NCI-H524 treated with DMSO at 0.1 percent for 48 hours (cell line): ENCODE results near the gene ELSPBP1.
"Not testable (repeated sequence)": the region's sequence is repeated elsewhere in the genome, so short reads cannot be mapped to it uniquely, and the experiment has no call there.

ENCODE experiments used
- DNase-seq: peaks from one replicate; lab custom pipeline; 2025; lab: John Stamatoyannopoulos, UW

Gene ELSPBP1

GRCh38 chr19:47994209-47994802, at the start of gene ELSPBP1:
Gene ELSPBP1 (plus strand): TSS chr19:47994632. CDS start chr19:48008668, 14,036 bp downstream.
- no peak for DNase-seq

DNA sequence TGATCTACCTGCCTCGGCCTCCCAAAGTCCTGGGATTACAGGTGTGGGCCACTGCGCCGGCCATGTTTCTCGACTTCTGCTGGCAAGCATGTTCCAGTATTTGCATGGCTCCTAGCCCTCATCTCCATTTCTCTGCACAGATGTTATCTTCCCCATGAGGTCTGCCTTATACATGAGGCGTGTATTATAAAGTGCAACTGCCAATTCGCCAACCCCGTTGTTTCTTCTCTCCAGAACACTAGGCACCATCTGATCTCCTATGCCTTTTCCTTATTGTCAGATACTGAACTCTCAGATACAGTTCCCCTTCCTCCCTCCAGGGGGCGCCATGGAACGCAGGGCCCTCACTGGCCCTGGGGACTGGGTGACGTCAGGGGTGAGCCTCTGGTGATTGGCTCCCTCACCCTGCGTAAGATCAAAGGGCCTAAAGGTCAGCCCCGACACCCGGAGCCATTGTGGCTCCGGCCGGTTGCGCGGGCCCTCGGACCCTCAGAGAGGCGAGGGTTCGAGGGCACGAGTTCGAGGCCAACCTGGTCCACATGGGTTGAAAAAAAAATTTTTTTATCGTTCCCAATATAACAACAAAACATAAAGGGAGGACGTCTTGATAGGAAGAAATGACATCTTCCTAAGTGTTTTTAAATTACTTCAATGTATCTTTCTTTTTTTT, 44.4 kb upstream of the ELSPBP1 start:
- not testable (repeated sequence) for DNase-seq

DNA sequence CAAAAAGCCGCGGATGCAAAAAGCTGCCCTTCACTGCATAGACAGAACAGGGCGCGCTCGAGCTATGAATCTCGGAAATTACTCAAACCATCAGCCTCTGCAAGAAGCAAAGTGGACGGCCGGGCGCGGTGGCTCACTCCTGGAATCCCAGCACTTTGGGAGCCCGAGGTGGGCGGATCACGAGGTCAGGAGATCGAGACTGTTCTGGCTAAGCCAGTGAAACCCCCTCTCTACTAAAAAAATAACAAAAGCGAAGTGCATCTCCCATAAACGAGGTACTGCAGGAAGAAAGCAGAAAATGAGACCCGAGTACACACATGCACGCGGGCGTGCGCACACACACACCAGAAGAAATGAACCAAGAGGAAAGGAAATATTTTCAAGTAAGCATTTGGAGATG, 42.3 kb upstream of the ELSPBP1 start:
- DNase-seq: not testable (repeated sequence)

GRCh38 chr19:47955936-47956335, 38.5 kb upstream of the ELSPBP1 start:
- not testable (repeated sequence) for DNase-seq

- DNase-seq: no peak
Observed at GRCh38 chr19:47973529-47973928, 20.9 kb upstream of the ELSPBP1 start.

- no peak for DNase-seq
Observed at GRCh38 chr19:47991191-47991808, 3.1 kb upstream of the ELSPBP1 start.

DNA sequence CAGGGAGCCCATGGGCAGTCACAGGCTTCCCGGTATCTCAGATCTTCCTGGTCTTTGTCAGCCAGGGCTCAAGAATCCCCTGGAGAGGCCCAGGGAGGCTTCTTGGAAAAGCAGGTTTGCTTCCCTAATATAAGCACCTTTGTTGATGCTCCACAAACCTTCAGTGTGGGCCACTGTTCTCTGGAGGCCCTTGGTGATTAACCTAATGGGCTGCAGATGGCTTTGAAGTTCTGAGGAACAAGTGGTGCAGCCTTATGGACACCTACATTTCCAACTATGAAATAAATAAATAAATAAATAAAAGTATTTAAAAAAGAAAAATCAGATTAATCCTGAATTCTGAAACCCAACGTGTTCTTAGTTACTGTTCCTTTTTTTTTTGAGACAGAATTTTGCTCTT, 2.4 kb upstream of the ELSPBP1 start, which contains the start of gene BSPH1:
TSS of gene BSPH1 (minus strand) at position 101 of the 400 bp plus-strand sequence. CDS start at position 12, 89 bp downstream.
- no peak for DNase-seq

- no peak for DNase-seq
Observed at GRCh38 chr19:47996230-47996727, 1.8 kb downstream of the ELSPBP1 start.

DNA sequence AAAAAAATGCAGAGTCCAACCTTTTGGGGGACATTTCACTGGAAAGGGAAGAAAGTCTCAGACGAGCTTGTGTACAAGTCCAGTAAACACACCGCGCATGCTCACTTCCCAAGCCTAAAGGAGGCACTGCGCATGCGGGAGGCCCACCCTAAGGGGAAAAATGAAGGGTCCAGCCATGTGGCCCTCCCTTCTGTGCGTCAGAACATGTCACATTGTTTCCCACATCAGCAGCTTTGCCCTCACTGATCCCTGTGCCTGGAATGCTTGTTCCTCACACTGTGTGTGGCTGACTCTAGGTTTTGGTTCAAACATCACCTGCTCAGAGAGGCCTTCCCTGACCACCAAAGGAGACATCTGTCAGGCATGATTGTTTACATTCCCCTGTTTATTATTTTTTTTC, 4.4 kb downstream of the ELSPBP1 start:
- no peak for DNase-seq

DNA sequence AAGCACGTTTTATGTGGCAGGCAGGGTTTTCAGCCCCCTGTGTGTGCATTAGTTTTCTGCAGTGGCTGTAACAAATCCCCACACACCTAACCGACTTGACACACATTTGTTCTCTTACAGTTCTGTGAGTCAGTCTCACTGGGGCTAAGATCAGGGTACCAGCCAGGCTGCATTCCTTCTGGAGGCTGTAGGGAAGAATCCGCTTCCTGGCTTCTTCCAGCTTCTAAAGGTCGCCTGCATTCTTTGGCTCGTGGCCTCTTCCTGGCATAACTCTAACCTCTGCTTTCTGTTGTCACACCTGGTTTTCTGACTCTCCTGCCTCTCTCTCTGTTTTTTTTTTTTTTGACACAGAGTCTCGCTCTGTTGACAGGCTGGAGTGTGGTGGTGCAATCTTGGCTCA, 6.4 kb downstream of the ELSPBP1 start:
- DNase-seq: no peak

- DNase-seq: no peak
Observed at GRCh38 chr19:48004236-48004635, 9.8 kb downstream of the ELSPBP1 start.

GRCh38 chr19:48006762-48007161, 12.3 kb downstream of the ELSPBP1 start:
- no peak for DNase-seq

GRCh38 chr19:48010932-48011758, 16.7 kb downstream of the ELSPBP1 start:
- no peak for DNase-seq

- no peak for DNase-seq
Observed at GRCh38 chr19:48020686-48021085, 26.3 kb downstream of the ELSPBP1 start.

GRCh38 chr19:48023011-48023410, 28.6 kb downstream of the ELSPBP1 start:
- no peak for DNase-seq

DNA sequence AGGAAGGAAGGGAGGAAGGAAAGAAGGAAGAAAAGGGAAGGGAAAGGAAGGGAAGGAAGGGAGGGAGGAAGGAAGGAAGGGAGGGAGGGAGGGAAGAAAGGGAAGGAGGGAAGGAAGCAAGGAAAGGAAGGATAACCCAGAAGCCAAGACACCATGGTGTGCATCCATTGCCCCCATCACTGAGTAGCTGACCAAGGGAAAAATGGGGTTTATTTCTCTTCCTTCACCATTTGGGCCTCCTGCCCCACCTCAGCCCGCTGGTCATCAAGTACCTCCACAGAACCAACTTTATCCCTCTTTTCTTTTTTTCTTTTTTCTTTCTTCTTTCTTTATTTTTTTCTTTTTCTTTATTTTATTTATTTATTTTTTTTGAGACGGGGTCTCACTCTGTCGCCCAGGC, 29.1 kb downstream of the ELSPBP1 start:
- DNase-seq: no peak

DNA sequence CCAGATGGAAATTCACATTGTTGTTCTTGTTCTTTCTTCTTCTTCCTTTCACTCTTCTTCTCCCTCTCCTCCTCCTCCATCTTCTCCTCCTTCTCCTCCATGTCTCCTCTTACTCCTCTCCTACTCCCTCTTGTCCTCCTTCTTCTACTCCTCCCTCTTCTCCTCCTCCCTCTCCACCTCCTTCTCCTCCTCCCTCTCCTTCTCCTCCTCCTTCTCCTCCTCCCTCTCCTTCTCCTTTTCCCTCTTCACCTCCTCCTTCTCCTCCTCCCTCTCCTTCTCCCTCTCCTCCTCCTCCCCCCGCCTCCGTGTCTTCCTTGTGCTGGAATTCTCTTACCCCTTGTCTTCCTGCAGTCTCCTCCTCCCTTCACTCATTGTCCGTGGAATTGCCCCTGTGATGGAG, 31.0 kb downstream of the ELSPBP1 start:
- DNase-seq: no peak

DNA sequence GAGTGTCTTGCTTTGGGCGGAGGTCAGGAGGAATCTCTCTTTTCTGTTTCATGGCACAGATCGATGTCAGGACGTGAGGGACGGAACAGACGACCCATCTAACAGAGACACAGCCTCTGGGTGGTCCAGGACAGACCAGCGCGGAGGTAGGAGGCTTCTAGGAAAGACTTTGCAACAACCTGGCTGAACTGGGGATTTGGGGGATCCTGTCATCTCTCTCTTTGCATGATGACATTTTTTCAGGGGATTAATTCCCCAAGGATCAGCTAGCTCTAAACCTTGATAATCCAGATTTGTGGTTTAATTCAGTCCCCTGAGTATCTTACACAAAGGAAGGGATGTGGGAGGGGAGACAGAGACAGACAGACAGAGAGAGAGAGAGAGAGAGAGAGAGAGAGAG, 35.0 kb downstream of the ELSPBP1 start:
- no peak for DNase-seq

DNA sequence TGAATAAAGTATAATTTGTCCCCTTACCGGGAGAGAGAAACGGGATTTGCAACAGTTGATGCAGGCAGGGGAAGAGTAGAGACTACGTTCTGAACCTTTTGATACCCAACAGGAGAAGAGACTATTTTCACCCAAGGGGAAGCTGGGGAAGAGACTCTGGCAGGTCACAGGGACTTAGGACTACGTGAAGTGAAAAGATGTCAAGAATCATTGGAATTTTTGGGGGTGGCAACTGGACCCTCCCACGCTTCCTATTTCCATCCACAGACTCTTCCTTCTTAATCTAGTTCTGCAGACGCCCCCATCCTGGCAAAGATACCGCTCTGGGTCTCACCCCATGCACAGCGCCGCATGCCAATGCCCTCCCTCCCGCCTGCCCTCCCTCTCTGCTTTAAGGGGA, 35.6 kb downstream of the ELSPBP1 start:
- no peak for DNase-seq

- DNase-seq: no peak
Observed at GRCh38 chr19:48033604-48034003, 39.2 kb downstream of the ELSPBP1 start.

DNA sequence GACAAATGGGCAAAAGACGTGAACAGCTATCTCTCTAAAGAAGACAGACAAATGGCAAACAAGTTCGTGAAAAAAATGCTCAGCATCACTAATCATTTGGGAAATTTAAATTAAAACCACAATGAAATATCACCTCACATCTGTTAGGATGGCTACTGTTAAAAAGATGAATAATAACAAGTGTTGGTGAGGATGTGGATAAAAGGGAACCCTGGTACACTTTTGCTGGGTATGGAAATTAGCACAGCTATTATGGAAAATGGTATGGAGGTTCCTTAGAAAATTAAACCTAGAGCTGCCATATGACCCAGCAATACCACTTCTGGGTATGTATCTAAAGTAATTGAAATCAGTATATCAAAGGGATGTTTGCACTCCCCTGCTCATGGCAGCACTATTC, 42.3 kb downstream of the ELSPBP1 start:
- DNase-seq: no peak

DNA sequence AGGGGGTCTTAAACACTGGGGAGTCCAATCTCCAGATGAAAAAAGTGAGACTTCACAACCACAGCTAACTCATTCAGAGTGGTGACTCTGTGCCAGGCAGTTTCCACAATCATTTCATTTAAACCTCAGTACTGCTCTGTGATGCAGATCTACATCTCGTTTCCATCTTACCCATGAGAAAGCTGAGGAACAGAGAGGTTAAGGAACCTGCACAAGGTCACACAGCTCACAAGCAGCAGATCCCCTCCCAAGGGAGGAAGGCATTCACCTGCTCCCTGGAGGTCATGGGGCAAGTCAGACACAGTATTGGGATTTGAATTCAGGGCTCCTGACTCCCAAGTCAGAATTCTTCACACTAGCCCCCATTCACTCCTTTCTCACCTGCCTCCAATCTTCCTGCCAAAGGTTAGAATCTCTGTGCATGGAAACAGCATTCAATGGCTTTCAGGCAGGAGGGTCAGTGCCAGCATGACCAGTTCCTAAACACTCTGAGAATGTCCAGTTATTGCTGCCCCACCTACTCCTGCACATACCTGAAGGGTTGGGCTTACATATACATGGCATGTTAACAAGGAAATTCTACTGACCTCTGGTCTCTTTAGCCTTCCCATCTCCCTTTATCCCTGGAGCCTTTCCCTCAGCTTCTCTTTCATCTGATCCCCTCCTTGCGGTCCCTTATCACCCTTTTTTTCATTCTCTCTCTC, 47.6 kb downstream of the ELSPBP1 start:
- DNase-seq: no peak
